Panc1 (cell line): ENCODE data around the gene RHOG.

Source experiments
- POLR2AphosphoS5 ChIP-seq: IDR thresholded peaks from 2 replicates; pipeline ENCODE4 v1.6.1; 2012; ENCODE audit warnings: mild to moderate bottlenecking, low read depth, low read length, moderate library complexity
- SIN3A ChIP-seq: IDR thresholded peaks from 2 replicates; pipeline ENCODE4 v1.6.1; 2012; ENCODE audit warnings: low read depth, mild to moderate bottlenecking, low read length, moderate library complexity, borderline replicate concordance; ENCODE audit not compliant: insufficient read depth
- TF ChIP-seq, protein P1 (sequence below): fragments of 450-650 bp; IDR thresholded peaks from 2 replicates; pipeline ENCODE4 v1.5.1; 2017; ENCODE audit warnings: mild to moderate bottlenecking
- TF ChIP-seq, protein P2 (sequence below), 2 experiments: IDR thresholded peaks; 2 replicates each; pipeline ENCODE4 v1.6.1; 2011 to 2012; ENCODE audit warnings: low read depth in 2 of 2, control low read depth in 1 of 2, low read length in 1 of 2, mild to moderate bottlenecking in 1 of 2, moderate library complexity in 1 of 2; ENCODE audit not compliant: insufficient read depth in 1 of 2

DNA sequence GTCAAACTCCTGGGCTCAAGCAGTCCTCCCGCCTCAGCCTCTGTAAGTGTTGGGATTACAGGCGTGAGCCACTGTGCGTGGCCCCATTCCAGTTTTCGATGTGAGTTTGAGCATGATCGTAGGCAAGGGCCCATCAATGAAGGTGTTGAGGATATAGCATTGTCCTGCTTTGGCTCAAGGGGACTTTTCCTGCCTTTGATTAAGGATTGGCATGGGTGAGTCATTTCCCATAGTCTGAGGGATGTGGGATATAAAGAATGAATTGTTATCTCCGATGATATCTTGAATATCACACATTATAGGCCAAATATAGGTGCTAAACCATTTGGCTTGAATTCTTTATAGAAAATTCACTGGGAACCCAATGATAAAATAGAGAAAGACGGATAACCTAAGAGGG, 45.1 kb upstream of the RHOG start:
- TF ChIP-seq, protein P1, sequence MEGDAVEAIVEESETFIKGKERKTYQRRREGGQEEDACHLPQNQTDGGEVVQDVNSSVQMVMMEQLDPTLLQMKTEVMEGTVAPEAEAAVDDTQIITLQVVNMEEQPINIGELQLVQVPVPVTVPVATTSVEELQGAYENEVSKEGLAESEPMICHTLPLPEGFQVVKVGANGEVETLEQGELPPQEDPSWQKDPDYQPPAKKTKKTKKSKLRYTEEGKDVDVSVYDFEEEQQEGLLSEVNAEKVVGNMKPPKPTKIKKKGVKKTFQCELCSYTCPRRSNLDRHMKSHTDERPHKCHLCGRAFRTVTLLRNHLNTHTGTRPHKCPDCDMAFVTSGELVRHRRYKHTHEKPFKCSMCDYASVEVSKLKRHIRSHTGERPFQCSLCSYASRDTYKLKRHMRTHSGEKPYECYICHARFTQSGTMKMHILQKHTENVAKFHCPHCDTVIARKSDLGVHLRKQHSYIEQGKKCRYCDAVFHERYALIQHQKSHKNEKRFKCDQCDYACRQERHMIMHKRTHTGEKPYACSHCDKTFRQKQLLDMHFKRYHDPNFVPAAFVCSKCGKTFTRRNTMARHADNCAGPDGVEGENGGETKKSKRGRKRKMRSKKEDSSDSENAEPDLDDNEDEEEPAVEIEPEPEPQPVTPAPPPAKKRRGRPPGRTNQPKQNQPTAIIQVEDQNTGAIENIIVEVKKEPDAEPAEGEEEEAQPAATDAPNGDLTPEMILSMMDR = no peak
- no peak for TF ChIP-seq POLR2AphosphoS5
- TF ChIP-seq, protein P2, sequence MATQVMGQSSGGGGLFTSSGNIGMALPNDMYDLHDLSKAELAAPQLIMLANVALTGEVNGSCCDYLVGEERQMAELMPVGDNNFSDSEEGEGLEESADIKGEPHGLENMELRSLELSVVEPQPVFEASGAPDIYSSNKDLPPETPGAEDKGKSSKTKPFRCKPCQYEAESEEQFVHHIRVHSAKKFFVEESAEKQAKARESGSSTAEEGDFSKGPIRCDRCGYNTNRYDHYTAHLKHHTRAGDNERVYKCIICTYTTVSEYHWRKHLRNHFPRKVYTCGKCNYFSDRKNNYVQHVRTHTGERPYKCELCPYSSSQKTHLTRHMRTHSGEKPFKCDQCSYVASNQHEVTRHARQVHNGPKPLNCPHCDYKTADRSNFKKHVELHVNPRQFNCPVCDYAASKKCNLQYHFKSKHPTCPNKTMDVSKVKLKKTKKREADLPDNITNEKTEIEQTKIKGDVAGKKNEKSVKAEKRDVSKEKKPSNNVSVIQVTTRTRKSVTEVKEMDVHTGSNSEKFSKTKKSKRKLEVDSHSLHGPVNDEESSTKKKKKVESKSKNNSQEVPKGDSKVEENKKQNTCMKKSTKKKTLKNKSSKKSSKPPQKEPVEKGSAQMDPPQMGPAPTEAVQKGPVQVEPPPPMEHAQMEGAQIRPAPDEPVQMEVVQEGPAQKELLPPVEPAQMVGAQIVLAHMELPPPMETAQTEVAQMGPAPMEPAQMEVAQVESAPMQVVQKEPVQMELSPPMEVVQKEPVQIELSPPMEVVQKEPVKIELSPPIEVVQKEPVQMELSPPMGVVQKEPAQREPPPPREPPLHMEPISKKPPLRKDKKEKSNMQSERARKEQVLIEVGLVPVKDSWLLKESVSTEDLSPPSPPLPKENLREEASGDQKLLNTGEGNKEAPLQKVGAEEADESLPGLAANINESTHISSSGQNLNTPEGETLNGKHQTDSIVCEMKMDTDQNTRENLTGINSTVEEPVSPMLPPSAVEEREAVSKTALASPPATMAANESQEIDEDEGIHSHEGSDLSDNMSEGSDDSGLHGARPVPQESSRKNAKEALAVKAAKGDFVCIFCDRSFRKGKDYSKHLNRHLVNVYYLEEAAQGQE (IDR thresholded peaks at IDR 0.05; ENCODE audit: insufficient read depth in 1 of 2, low read depth in 2 of 2, low read length in 1 of 2) = no peak
- TF ChIP-seq SIN3A = no peak
